ENCODE measurements around the gene CDK5RAP2. TPM values are rescaled to one million over a fixed set of nuclear protein-coding genes. Genes with fewer than 3 reads are reported as not detected.

Gene CDK5RAP2
- total RNA-seq, 3 donors from 2014 or later (not counting 1 experiment from before 2014, with no cell fraction given) = 81.5 to 95.7 (median 82.4) TPM

- Histone ChIP-seq H3K4me3 (ENCODE audit: low read length) (no peak overlapping the region), H3K4me1 (ENCODE audit: control insufficient read depth, insufficient read depth, low read length) (no peaks in the 10 kb centered on the region), H3K9me3 (ENCODE audit: control insufficient read depth, insufficient read depth, low read length) (no peaks in the 10 kb centered on the region), H3K27me3 (ENCODE audit: control insufficient read depth, insufficient read depth, low read length) (no peaks in the 10 kb centered on the region), H3K36me3 (ENCODE audit: control insufficient read depth, insufficient read depth, low read length) (peaks cover 49% of the 10 kb centered on the region), H3K27ac (ENCODE audit: low read length) (no peak overlapping the region)
- no peak for ATAC-seq
- H3K9me3 Mint-ChIP-seq = no peaks in the 10 kb centered on the region
- DNase-seq = no peak
- intact Hi-C loops (cut with micrococcal nuclease) = loop anchor here (10.0 kb wide), 2 partner anchors 511 to 921 kb away; no protein-coding TSS in a partner anchor
- H3K4me3 Mint-ChIP-seq = no peak overlapping the region
- H3K4me1 Mint-ChIP-seq = no peaks in the 10 kb centered on the region
- H3K36me3 Mint-ChIP-seq = peaks cover 7% of the 10 kb centered on the region
- H3K27ac Mint-ChIP-seq = no peak overlapping the region
- TF ChIP-seq, protein P1, sequence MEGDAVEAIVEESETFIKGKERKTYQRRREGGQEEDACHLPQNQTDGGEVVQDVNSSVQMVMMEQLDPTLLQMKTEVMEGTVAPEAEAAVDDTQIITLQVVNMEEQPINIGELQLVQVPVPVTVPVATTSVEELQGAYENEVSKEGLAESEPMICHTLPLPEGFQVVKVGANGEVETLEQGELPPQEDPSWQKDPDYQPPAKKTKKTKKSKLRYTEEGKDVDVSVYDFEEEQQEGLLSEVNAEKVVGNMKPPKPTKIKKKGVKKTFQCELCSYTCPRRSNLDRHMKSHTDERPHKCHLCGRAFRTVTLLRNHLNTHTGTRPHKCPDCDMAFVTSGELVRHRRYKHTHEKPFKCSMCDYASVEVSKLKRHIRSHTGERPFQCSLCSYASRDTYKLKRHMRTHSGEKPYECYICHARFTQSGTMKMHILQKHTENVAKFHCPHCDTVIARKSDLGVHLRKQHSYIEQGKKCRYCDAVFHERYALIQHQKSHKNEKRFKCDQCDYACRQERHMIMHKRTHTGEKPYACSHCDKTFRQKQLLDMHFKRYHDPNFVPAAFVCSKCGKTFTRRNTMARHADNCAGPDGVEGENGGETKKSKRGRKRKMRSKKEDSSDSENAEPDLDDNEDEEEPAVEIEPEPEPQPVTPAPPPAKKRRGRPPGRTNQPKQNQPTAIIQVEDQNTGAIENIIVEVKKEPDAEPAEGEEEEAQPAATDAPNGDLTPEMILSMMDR (IDR thresholded peaks at IDR 0.05) = no peak
- no peaks in the 10 kb centered on the region for H3K27me3 Mint-ChIP-seq (ENCODE audit: low read depth in 2 of 2)
- 97% methylated on average over 7 of the region's 7 CpGs for WGBS (ENCODE audit: insufficient coverage)
Observed at GRCh38 chr9:120475341-120475740, 104.6 kb downstream of the CDK5RAP2 start.

- H3K27ac Mint-ChIP-seq = peak overlapping the region in 1 of 2 donors; percentile 20
- Histone ChIP-seq H3K4me3 (ENCODE audit: low read length) (no peak overlapping the region), H3K4me1 (ENCODE audit: control insufficient read depth, insufficient read depth, low read length) (no peaks in the 10 kb centered on the region), H3K27ac (ENCODE audit: low read length) (no peak overlapping the region), H3K36me3 (ENCODE audit: control insufficient read depth, insufficient read depth, low read length) (peaks cover 53% of the 10 kb centered on the region), H3K9me3 (ENCODE audit: control insufficient read depth, insufficient read depth, low read length) (no peaks in the 10 kb centered on the region), H3K27me3 (ENCODE audit: control insufficient read depth, insufficient read depth, low read length) (no peaks in the 10 kb centered on the region)
- TF ChIP-seq, protein P1 (IDR thresholded peaks at IDR 0.05) = no peak
- peaks cover 8% of the 10 kb centered on the region for H3K36me3 Mint-ChIP-seq
- DNase-seq = no peak
- no peaks in the 10 kb centered on the region for H3K9me3 Mint-ChIP-seq
- H3K27me3 Mint-ChIP-seq (ENCODE audit: low read depth in 2 of 2) = no peaks in the 10 kb centered on the region
- intact Hi-C loops (cut with micrococcal nuclease) = loop anchor here (10.0 kb wide), 2 partner anchors 510 to 920 kb away; no protein-coding TSS in a partner anchor
- WGBS (ENCODE audit: insufficient coverage) = 49% methylated on average over 3 of the region's 3 CpGs
- no peak for ATAC-seq
- no peaks in the 10 kb centered on the region for H3K4me1 Mint-ChIP-seq
- H3K4me3 Mint-ChIP-seq = no peak overlapping the region
Observed at GRCh38 chr9:120474591-120475243, 105.2 kb downstream of the CDK5RAP2 start.

GRCh38 chr9:120473608-120474007, 106.4 kb downstream of the CDK5RAP2 start:
- 97% methylated on average over 2 of the region's 3 CpGs for WGBS (ENCODE audit: insufficient coverage)
- H3K9me3 Mint-ChIP-seq = no peaks in the 10 kb centered on the region
- H3K36me3 Mint-ChIP-seq = peaks cover 13% of the 10 kb centered on the region
- no peak overlapping the region for H3K4me3 Mint-ChIP-seq
- no peaks in the 10 kb centered on the region for H3K4me1 Mint-ChIP-seq
- no peaks in the 10 kb centered on the region for H3K4me1 ChIP-seq (ENCODE audit: control insufficient read depth, insufficient read depth, low read length)
- H3K4me3 ChIP-seq (ENCODE audit: low read length) = no peak overlapping the region
- DNase-seq = no peak
- no peaks in the 10 kb centered on the region for H3K9me3 ChIP-seq (ENCODE audit: control insufficient read depth, insufficient read depth, low read length)
- H3K27ac Mint-ChIP-seq = peak overlapping the region in 1 of 2 donors; percentile 20
- intact Hi-C loops (cut with micrococcal nuclease) = loop anchor here (10.0 kb wide), 2 partner anchors 509 to 919 kb away; no protein-coding TSS in a partner anchor
- ATAC-seq = no peak
- no peaks in the 10 kb centered on the region for H3K27me3 ChIP-seq (ENCODE audit: control insufficient read depth, insufficient read depth, low read length)
- H3K36me3 ChIP-seq (ENCODE audit: control insufficient read depth, insufficient read depth, low read length) = peaks cover 55% of the 10 kb centered on the region
- TF ChIP-seq, protein P1 (IDR thresholded peaks at IDR 0.05) = no peak
- no peaks in the 10 kb centered on the region for H3K27me3 Mint-ChIP-seq (ENCODE audit: low read depth in 2 of 2)
- no peak overlapping the region for H3K27ac ChIP-seq (ENCODE audit: low read length)
